Mesendoderm (in vitro differentiated cells): ENCODE data around the gene HOXA6.
A peak's percentile ranks its signal among the peaks of the same experiment; 100 is the strongest.

ENCODE experiments used
- DNase-seq: peaks from one replicate; pipeline ENCODE4 v3.0.0; 2013
- H2AK5ac ChIP-seq: 2 replicates; pipeline ENCODE4 v1.6.1; 2013; ENCODE audit warnings: low read length, inconsistent platforms
- H2BK120ac ChIP-seq: 2 replicates; pipeline ENCODE4 v1.6.1; 2013; ENCODE audit warnings: low read depth, mild to moderate bottlenecking, low read length, moderate library complexity, mixed read lengths
- H2BK15ac ChIP-seq: replicated peaks from 2 replicates; pipeline ENCODE4 v1.6.1; 2013; ENCODE audit warnings: low read depth, mild to moderate bottlenecking, moderate library complexity
- H2BK5ac ChIP-seq: 2 replicates; pipeline ENCODE4 v1.6.1; 2013; ENCODE audit warnings: low read length, inconsistent platforms
- H3K18ac ChIP-seq: 2 replicates; pipeline ENCODE4 v1.6.1; 2013; ENCODE audit warnings: mild to moderate bottlenecking, low read length, mixed read lengths
- H3K23ac ChIP-seq: one replicate; pipeline ENCODE4 v1.6.1; 2013; ENCODE audit warnings: low read length
- H3K27ac ChIP-seq: 2 replicates; pipeline ENCODE4 v1.5.1; 2013; ENCODE audit warnings: low read depth, mild to moderate bottlenecking, inconsistent platforms, low read length, moderate library complexity
- H3K27me3 ChIP-seq: 2 replicates; pipeline ENCODE4 v1.6.1; 2013; ENCODE audit warnings: low read length, control low read depth, mild to moderate bottlenecking, inconsistent platforms; ENCODE audit not compliant: insufficient read depth, poor library complexity
- H3K36me3 ChIP-seq: 2 replicates; pipeline ENCODE4 v1.6.1; 2013; ENCODE audit warnings: low read length, inconsistent platforms; ENCODE audit not compliant: control insufficient read depth, insufficient read depth
- H3K4ac ChIP-seq: one replicate; pipeline ENCODE4 v1.6.1; 2013; ENCODE audit warnings: low read depth, mild to moderate bottlenecking, low read length, moderate library complexity
- H3K4me1 ChIP-seq: 2 replicates; pipeline ENCODE4 v1.6.1; 2013; ENCODE audit warnings: low read depth, low read length, inconsistent platforms; ENCODE audit not compliant: control insufficient read depth
- H3K4me2 ChIP-seq: 2 replicates; pipeline ENCODE4 v1.6.1; 2013; ENCODE audit warnings: low read length
- H3K4me3 ChIP-seq: 2 replicates; pipeline ENCODE4 v1.5.1; 2013; ENCODE audit warnings: mild to moderate bottlenecking, low read length
- H3K56ac ChIP-seq: one replicate; pipeline ENCODE4 v1.6.1; 2013; ENCODE audit warnings: low read length
- H3K79me1 ChIP-seq: 2 replicates; pipeline ENCODE4 v1.6.1; 2013; ENCODE audit warnings: low read length, inconsistent platforms
- H3K79me2 ChIP-seq: 2 replicates; pipeline ENCODE4 v1.6.1; 2013; ENCODE audit warnings: mild to moderate bottlenecking, low read length; ENCODE audit not compliant: control insufficient read depth, insufficient read depth
- H3K9ac ChIP-seq: 2 replicates; pipeline ENCODE4 v1.6.1; 2013; ENCODE audit warnings: low read length, inconsistent platforms
- H4K5ac ChIP-seq: one replicate; pipeline ENCODE4 v1.6.1; 2013; ENCODE audit warnings: low read length
- H4K8ac ChIP-seq: one replicate; pipeline ENCODE4 v1.6.1; 2013; ENCODE audit warnings: low read depth, mild to moderate bottlenecking, control low read depth, low read length, moderate library complexity
- WGBS: extraction: QIAGEN DNeasy Blood & Tissue Kit; methylation state at CpG from one replicate; pipeline ENCODE4 v1.1.7; 2013; ENCODE audit warnings: low lambda C conversion rate, missing lambda C conversion rate; ENCODE audit not compliant: insufficient coverage; ENCODE audit errors: extremely low coverage; 5-methylcytosine and 5-hydroxymethylcytosine counted together

The HOXA6 gene

GRCh38 chr7:27123007-27123476, 24.5 kb downstream of the HOXA6 start:
- Histone ChIP-seq H2BK5ac (no peak overlapping the region), H3K4me1 (no peaks in the 10 kb centered on the region), H2BK120ac (no peak overlapping the region), H3K18ac (no peak overlapping the region), H3K79me2 (no peaks in the 10 kb centered on the region), H2AK5ac (no peak overlapping the region), H4K5ac (no peak overlapping the region), H2BK15ac (no peak overlapping the region), H3K79me1 (no peaks in the 10 kb centered on the region), H3K23ac (no peak overlapping the region), H4K8ac (no peak overlapping the region), H3K27me3 (peaks cover 97% of the 10 kb centered on the region), H3K4me3 (no peak overlapping the region), H3K4ac (no peak overlapping the region), H3K27ac (no peak overlapping the region), H3K9ac (no peak overlapping the region), H3K36me3 (no peaks in the 10 kb centered on the region), H3K4me2 (no peak overlapping the region), H3K56ac (no peak overlapping the region)
- no CpG with 5 or more reads among the region's 14 CpGs for WGBS
- peak; percentile 37 for DNase-seq

DNA sequence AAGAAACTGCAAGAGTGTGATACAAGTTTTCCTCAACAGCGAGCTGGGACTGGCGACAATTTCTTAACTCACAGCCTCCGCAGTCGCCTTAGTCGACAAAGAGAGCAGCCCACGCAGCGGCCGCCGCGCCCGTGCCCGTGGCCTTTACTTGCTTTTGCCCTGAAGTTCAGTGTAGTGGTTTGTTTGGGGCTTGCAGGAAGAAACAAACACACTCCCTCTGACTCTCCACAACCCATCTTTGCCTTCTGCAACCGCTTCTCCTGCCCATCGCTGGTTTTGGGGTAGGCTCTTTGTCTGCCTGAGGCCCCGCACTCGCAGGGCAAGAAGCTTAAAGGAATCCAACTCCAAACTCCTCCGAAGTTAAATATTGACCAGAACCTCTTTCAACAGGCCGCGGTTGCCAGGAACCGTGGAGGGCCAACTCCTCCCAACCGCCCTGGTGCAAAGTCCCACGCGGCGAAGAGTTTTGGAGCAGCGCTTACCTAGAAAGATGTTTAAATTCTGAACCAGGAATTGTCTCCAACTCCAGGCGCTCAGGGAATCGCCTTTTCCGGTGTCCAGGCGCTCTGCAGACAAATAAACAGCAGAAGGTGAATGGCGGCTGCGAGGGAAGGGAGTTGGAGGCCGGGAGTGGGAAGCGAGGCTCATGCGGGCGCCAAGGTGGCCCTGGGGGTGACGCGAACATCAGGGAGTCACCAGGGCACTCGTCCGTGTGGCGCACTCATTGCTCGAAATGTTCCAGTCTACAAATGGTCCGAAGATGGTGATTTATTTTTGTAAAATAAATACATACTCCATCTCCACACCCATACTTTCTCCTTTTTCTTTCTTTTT, 25.3 kb downstream of the HOXA6 start:
- Histone ChIP-seq H2BK5ac (no peak overlapping the region), H4K8ac (no peak overlapping the region), H3K79me2 (no peaks in the 10 kb centered on the region), H3K36me3 (no peaks in the 10 kb centered on the region), H3K27me3 (peaks cover 97% of the 10 kb centered on the region), H4K5ac (no peak overlapping the region), H3K56ac (no peak overlapping the region), H2BK15ac (no peak overlapping the region), H2BK120ac (no peak overlapping the region), H3K27ac (no peak overlapping the region), H3K4me2 (no peak overlapping the region), H3K23ac (no peak overlapping the region), H3K9ac (no peak overlapping the region), H3K18ac (no peak overlapping the region), H3K79me1 (no peaks in the 10 kb centered on the region), H2AK5ac (no peak overlapping the region), H3K4me3 (no peak overlapping the region), H3K4me1 (no peaks in the 10 kb centered on the region), H3K4ac (no peak overlapping the region)
- WGBS, result no CpG with 5 or more reads among the region's 42 CpGs
- no peak for DNase-seq

GRCh38 chr7:27121684-27122076, 25.9 kb downstream of the HOXA6 start:
- no peak overlapping the region for H4K8ac ChIP-seq
- H2BK15ac ChIP-seq, result no peak overlapping the region
- no peaks in the 10 kb centered on the region for H3K79me1 ChIP-seq
- H3K27me3 ChIP-seq, result peaks cover 97% of the 10 kb centered on the region
- WGBS, result no CpG with 5 or more reads among the region's 7 CpGs
- H3K18ac ChIP-seq, result no peak overlapping the region
- no peak overlapping the region for H3K56ac ChIP-seq
- no peak overlapping the region for H4K5ac ChIP-seq
- no peak overlapping the region for H2AK5ac ChIP-seq
- no peak overlapping the region for H3K4me3 ChIP-seq
- no peak overlapping the region for H3K4ac ChIP-seq
- no peaks in the 10 kb centered on the region for H3K36me3 ChIP-seq
- no peaks in the 10 kb centered on the region for H3K4me1 ChIP-seq
- H3K23ac ChIP-seq, result no peak overlapping the region
- no peak overlapping the region for H3K9ac ChIP-seq
- no peak overlapping the region for H2BK5ac ChIP-seq
- no peak overlapping the region for H2BK120ac ChIP-seq
- H3K4me2 ChIP-seq, result no peak overlapping the region
- no peak for DNase-seq
- H3K79me2 ChIP-seq, result no peaks in the 10 kb centered on the region
- no peak overlapping the region for H3K27ac ChIP-seq

GRCh38 chr7:27119412-27119911, 28.1 kb downstream of the HOXA6 start:
- no peak overlapping the region for H3K18ac ChIP-seq
- no peaks in the 10 kb centered on the region for H3K79me2 ChIP-seq
- H2BK15ac ChIP-seq, result no peak overlapping the region
- H3K9ac ChIP-seq, result no peak overlapping the region
- H3K4me3 ChIP-seq, result no peak overlapping the region
- H3K56ac ChIP-seq, result no peak overlapping the region
- H4K5ac ChIP-seq, result no peak overlapping the region
- no peak overlapping the region for H3K27ac ChIP-seq
- no peaks in the 10 kb centered on the region for H3K36me3 ChIP-seq
- DNase-seq, result no peak
- H3K79me1 ChIP-seq, result no peaks in the 10 kb centered on the region
- H2AK5ac ChIP-seq, result no peak overlapping the region
- H3K4ac ChIP-seq, result no peak overlapping the region
- H3K23ac ChIP-seq, result no peak overlapping the region
- peaks cover 95% of the 10 kb centered on the region for H3K27me3 ChIP-seq
- no peak overlapping the region for H2BK5ac ChIP-seq
- no peaks in the 10 kb centered on the region for H3K4me1 ChIP-seq
- H3K4me2 ChIP-seq, result no peak overlapping the region
- no peak overlapping the region for H4K8ac ChIP-seq
- no peak overlapping the region for H2BK120ac ChIP-seq
- WGBS, result no CpG with 5 or more reads among the region's 1 CpG

GRCh38 chr7:27118580-27118979, 29.0 kb downstream of the HOXA6 start:
- H3K36me3 ChIP-seq, result no peaks in the 10 kb centered on the region
- H3K23ac ChIP-seq, result no peak overlapping the region
- H3K79me1 ChIP-seq, result no peaks in the 10 kb centered on the region
- no peaks in the 10 kb centered on the region for H3K79me2 ChIP-seq
- no peak for DNase-seq
- no peak overlapping the region for H3K4me2 ChIP-seq
- no peak overlapping the region for H2BK120ac ChIP-seq
- H2BK5ac ChIP-seq, result no peak overlapping the region
- H4K8ac ChIP-seq, result no peak overlapping the region
- no peak overlapping the region for H3K4me3 ChIP-seq
- H4K5ac ChIP-seq, result no peak overlapping the region
- H3K18ac ChIP-seq, result no peak overlapping the region
- H2BK15ac ChIP-seq, result no peak overlapping the region
- H3K56ac ChIP-seq, result no peak overlapping the region
- H3K4me1 ChIP-seq, result no peaks in the 10 kb centered on the region
- no peak overlapping the region for H3K9ac ChIP-seq
- peaks cover 91% of the 10 kb centered on the region for H3K27me3 ChIP-seq
- no peak overlapping the region for H3K27ac ChIP-seq
- H2AK5ac ChIP-seq, result no peak overlapping the region
- H3K4ac ChIP-seq, result no peak overlapping the region
- no CpG with 5 or more reads among the region's 3 CpGs for WGBS
